Smooth muscle cell of the coronary artery (primary cell): ENCODE measurements around the gene SUV39H1. TPM values are rescaled to one million over a fixed set of nuclear protein-coding genes. Genes with fewer than 3 reads are reported as not detected.

ENCODE experiments used
- total RNA-seq: library from RNA; depleted of rRNA; stranded (reverse); fragments of >200 nt; gene quantifications from 2 replicates; pipeline ENCODE4 v1.2.3, GENCODE V29; 2014; ENCODE audit warnings: low replicate concordance

The SUV39H1 gene
- total RNA-seq = 0.59 and 2.5 TPM in 2 replicates

GRCh38 chrX:48696301-48696908 lies at the start of gene SUV39H1:
TSS of gene SUV39H1 (plus strand) at chrX:48696734. CDS start at chrX:48696785, 51 bp downstream.

GRCh38 chrX:48683411-48683982 lies 13.0 kb upstream of the SUV39H1 start, which contains the start of gene WAS:
TSS of gene WAS (plus strand) at chrX:48683799. CDS start at chrX:48683854, 55 bp downstream.

Other genes with a start within 250 kb of the SUV39H1 start
- 21.9 and 54.9 TPM in 2 replicates for gene SLC38A5, start 226.5 kb upstream of the SUV39H1 start, total RNA-seq
- gene FTSJ1, start 220.5 kb upstream of the SUV39H1 start, total RNA-seq = 27.4 and 56.0 TPM in 2 replicates
- gene PORCN, start 187.7 kb upstream of the SUV39H1 start, total RNA-seq = 9.8 and 17.6 TPM in 2 replicates
- 45.9 and 78.8 TPM in 2 replicates for gene EBP, start 174.9 kb upstream of the SUV39H1 start, total RNA-seq
- 5.3 and 6.2 TPM in 2 replicates for gene TBC1D25, start 157.0 kb upstream of the SUV39H1 start, total RNA-seq
- gene RBM3, start 122.2 kb upstream of the SUV39H1 start, total RNA-seq = 56.9 and 302 TPM in 2 replicates
- gene WDR13, start 99.2 kb upstream of the SUV39H1 start, total RNA-seq = 170 and 335 TPM in 2 replicates
- gene WAS, start 12.9 kb upstream of the SUV39H1 start, total RNA-seq = 0.23 TPM in 1 of 2 replicates, not detected in the other
- gene GLOD5, start 65.0 kb downstream of the SUV39H1 start, total RNA-seq = not detected in 2 replicates
- not detected in 2 replicates for gene GATA1, start 89.9 kb downstream of the SUV39H1 start, total RNA-seq
- gene HDAC6, start 105.3 kb downstream of the SUV39H1 start, total RNA-seq = 21.8 and 25.6 TPM in 2 replicates
- not detected in 2 replicates for gene ERAS, start 129.8 kb downstream of the SUV39H1 start, total RNA-seq
- gene PCSK1N, start 138.9 kb downstream of the SUV39H1 start, total RNA-seq = 0.15 and 0.23 TPM in 2 replicates
- gene TIMM17B, start 201.0 kb downstream of the SUV39H1 start, total RNA-seq = 9.0 and 34.8 TPM in 2 replicates
- 77.9 and 169 TPM in 2 replicates for gene PQBP1, start 201.2 kb downstream of the SUV39H1 start, total RNA-seq
- 7.8 and 17.3 TPM in 2 replicates for gene SLC35A2, start 214.9 kb downstream of the SUV39H1 start, total RNA-seq
- 2.3 and 3.0 TPM in 2 replicates for gene PIM2, start 222.3 kb downstream of the SUV39H1 start, total RNA-seq